HepG2 (cell line): Measurements from ENCODE around the gene MPST. TPM values are rescaled to one million over a fixed set of nuclear protein-coding genes. Genes with fewer than 3 reads are reported as not detected.

Experiments
- ATAD3A ChIP-seq: sonication (generic); formaldehyde crosslinking; IDR thresholded peaks from 2 replicates; pipeline ENCODE4 v1.4.0; 2020; ENCODE audit warnings: missing genetic modification reagents
- CEBPB ChIP-seq: IDR thresholded peaks from 2 replicates; pipeline ENCODE4 v1.6.1; 2011; ENCODE audit warnings: low read depth, low read length, improper control_type of control experiment, borderline replicate concordance
- ELF1 ChIP-seq: sonication (generic); formaldehyde crosslinking; IDR thresholded peaks from 2 replicates; pipeline ENCODE4 v1.4.0; 2020; ENCODE audit warnings: missing genetic modification reagents
- ERF ChIP-seq: IDR thresholded peaks from 2 replicates; pipeline ENCODE4 v1.6.1; 2018; ENCODE audit warnings: missing biosample characterization, missing genetic modification reagents
- HNRNPUL1 ChIP-seq: fragments of 200-400 bp; formaldehyde crosslinking; IDR thresholded peaks from 2 replicates; pipeline ENCODE4 v1.6.1; 2017; ENCODE audit warnings: low read depth, mild to moderate bottlenecking, low read length, moderate library complexity
- HOXA5 ChIP-seq: sonication (generic); formaldehyde crosslinking; IDR thresholded peaks from 2 replicates; pipeline ENCODE4 v1.4.0; 2020; ENCODE audit warnings: missing genetic modification reagents
- IKZF4 ChIP-seq: sonication (generic); formaldehyde crosslinking; IDR thresholded peaks from 2 replicates; pipeline ENCODE4 v1.5.1; 2020; ENCODE audit warnings: borderline replicate concordance, mild to moderate bottlenecking, low read depth, missing genetic modification reagents; ENCODE audit errors: not compliant biosample characterization
- ISL2 ChIP-seq: sonication (generic); formaldehyde crosslinking; IDR thresholded peaks from 2 replicates; pipeline ENCODE4 v1.5.0; 2020; ENCODE audit warnings: missing genetic modification reagents
- MAX ChIP-seq: IDR thresholded peaks from 2 replicates; pipeline ENCODE4 v1.6.1; 2012; ENCODE audit warnings: inconsistent platforms
- MYPOP ChIP-seq: sonication (generic); formaldehyde crosslinking; IDR thresholded peaks from 2 replicates; pipeline ENCODE4 v1.8.1; 2023; ENCODE audit warnings: mild to moderate bottlenecking, moderate library complexity, missing genetic modification reagents
- NR2C2 ChIP-seq: sonication (generic); formaldehyde crosslinking; IDR thresholded peaks from 2 replicates; pipeline ENCODE4 v1.4.0; 2020; ENCODE audit warnings: missing genetic modification reagents, mild to moderate bottlenecking, moderate library complexity, borderline replicate concordance
- NR2F1 ChIP-seq, 2 experiments: fragments of 450-650 bp in 1 of 2; formaldehyde crosslinking in 1 of 2; IDR thresholded peaks; 2 replicates each; pipeline versions ENCODE4 v1.5.0 to v1.6.1; 2016 to 2020; ENCODE audit warnings: mild to moderate bottlenecking in 1 of 2, missing compliant biosample characterization in 1 of 2, missing genetic modification reagents in 1 of 2, moderate library complexity in 1 of 2
- PHF21A ChIP-seq: sonication (generic); formaldehyde crosslinking; IDR thresholded peaks from 2 replicates; pipeline ENCODE4 v1.5.0; 2020; ENCODE audit warnings: mild to moderate bottlenecking, missing genetic modification reagents
- POLR2A ChIP-seq, 2 experiments: IDR thresholded peaks; 2 replicates each; pipeline ENCODE4 v1.6.1; 2011; ENCODE audit warnings: low read depth in 2 of 2, low read length in 2 of 2, mild to moderate bottlenecking in 1 of 2, moderate library complexity in 1 of 2; ENCODE audit not compliant: insufficient read depth in 1 of 2
- RCOR2 ChIP-seq: IDR thresholded peaks from 2 replicates; pipeline ENCODE4 v1.6.1; 2016; ENCODE audit warnings: missing biosample characterization, missing genetic modification reagents
- RFX1 ChIP-seq: fragments of 450-650 bp; IDR thresholded peaks from 2 replicates; pipeline ENCODE4 v1.6.1; 2017
- RXRB ChIP-seq: IDR thresholded peaks from 2 replicates; pipeline ENCODE4 v1.6.1; 2016; ENCODE audit warnings: borderline replicate concordance, missing genetic modification reagents, missing compliant biosample characterization
- SAP130 ChIP-seq: IDR thresholded peaks from 2 replicates; pipeline ENCODE4 v1.6.1; 2016; ENCODE audit warnings: low read depth
- SIX1 ChIP-seq: sonication (generic); formaldehyde crosslinking; IDR thresholded peaks from 2 replicates; pipeline ENCODE4 v1.4.0; 2020; ENCODE audit warnings: missing genetic modification reagents, borderline replicate concordance
- SRF ChIP-seq: IDR thresholded peaks from 2 replicates; pipeline ENCODE4 v1.6.1; 2011; ENCODE audit warnings: mild to moderate bottlenecking, low read depth, low read length, moderate library complexity
- ZFP41 ChIP-seq: sonication (generic); formaldehyde crosslinking; IDR thresholded peaks from 2 replicates; pipeline ENCODE4 v1.4.0; 2020; ENCODE audit warnings: mild to moderate bottlenecking, missing genetic modification reagents, borderline replicate concordance
- ZFP91 ChIP-seq: sonication (generic); formaldehyde crosslinking; IDR thresholded peaks from 2 replicates; pipeline ENCODE4 v1.9.0; 2022; ENCODE audit warnings: missing genetic modification reagents, mild to moderate bottlenecking, borderline replicate concordance
- ZFX ChIP-seq: sonication (generic); formaldehyde crosslinking; IDR thresholded peaks from 2 replicates; pipeline ENCODE4 v1.4.0; 2020; ENCODE audit warnings: mild to moderate bottlenecking, low read depth, missing genetic modification reagents, moderate library complexity
- ZNF121 ChIP-seq: sonication (generic); formaldehyde crosslinking; IDR thresholded peaks from 2 replicates; pipeline ENCODE4 v1.5.0; 2020; ENCODE audit warnings: mild to moderate bottlenecking, missing genetic modification reagents
- ZNF670 ChIP-seq: sonication (generic); formaldehyde crosslinking; IDR thresholded peaks from 2 replicates; pipeline ENCODE4 v1.8.0; 2022; ENCODE audit warnings: mild to moderate bottlenecking, missing genetic modification reagents, borderline replicate concordance
- ZNF775 ChIP-seq: sonication (generic); formaldehyde crosslinking; IDR thresholded peaks from 2 replicates; pipeline ENCODE4 v1.4.0; 2020; ENCODE audit warnings: missing genetic modification reagents, mild to moderate bottlenecking, moderate library complexity, borderline replicate concordance
- polyA plus RNA-seq, 8 experiments: library from polyadenylated mRNA; depleted of rRNA in 3 of 8; stranded (reverse) in 7 of 8; unstranded in 1 of 8; fragments of >200 nt; fragmentation: Illumina TruSeq in 4 of 8; extraction: Trizol in 4 of 8; gene quantifications; 2 replicates each; pipeline versions ENCODE4 v1.2.1 to v1.2.3, GENCODE V29; 2011 to 2016; ENCODE audit warnings: low read depth in 4 of 8, missing spikeins in 1 of 8, mixed read lengths in 1 of 8; ENCODE audit not compliant: insufficient read depth in 1 of 8
- total RNA-seq, 5 experiments: library from RNA; depleted of rRNA; stranded (reverse); fragments of >200 nt; fragmentation: Illumina TruSeq; extraction: Trizol; gene quantifications; 2 replicates each; pipeline ENCODE4 v1.2.3, GENCODE V29; 2016; ENCODE audit warnings: low read depth in 1 of 5
- TF ChIP-seq, protein P1 (sequence below): sonication (generic); formaldehyde crosslinking; IDR thresholded peaks from 2 replicates; pipeline ENCODE4 v1.4.0; 2020; ENCODE audit warnings: missing genetic modification reagents, mild to moderate bottlenecking, borderline replicate concordance

Gene MPST
- total and polyA plus RNA-seq, 2 of the 13 experiments (the other 11 are each of a cell fraction or from before 2014, with no cell fraction given) = 133 to 141 TPM

DNA sequence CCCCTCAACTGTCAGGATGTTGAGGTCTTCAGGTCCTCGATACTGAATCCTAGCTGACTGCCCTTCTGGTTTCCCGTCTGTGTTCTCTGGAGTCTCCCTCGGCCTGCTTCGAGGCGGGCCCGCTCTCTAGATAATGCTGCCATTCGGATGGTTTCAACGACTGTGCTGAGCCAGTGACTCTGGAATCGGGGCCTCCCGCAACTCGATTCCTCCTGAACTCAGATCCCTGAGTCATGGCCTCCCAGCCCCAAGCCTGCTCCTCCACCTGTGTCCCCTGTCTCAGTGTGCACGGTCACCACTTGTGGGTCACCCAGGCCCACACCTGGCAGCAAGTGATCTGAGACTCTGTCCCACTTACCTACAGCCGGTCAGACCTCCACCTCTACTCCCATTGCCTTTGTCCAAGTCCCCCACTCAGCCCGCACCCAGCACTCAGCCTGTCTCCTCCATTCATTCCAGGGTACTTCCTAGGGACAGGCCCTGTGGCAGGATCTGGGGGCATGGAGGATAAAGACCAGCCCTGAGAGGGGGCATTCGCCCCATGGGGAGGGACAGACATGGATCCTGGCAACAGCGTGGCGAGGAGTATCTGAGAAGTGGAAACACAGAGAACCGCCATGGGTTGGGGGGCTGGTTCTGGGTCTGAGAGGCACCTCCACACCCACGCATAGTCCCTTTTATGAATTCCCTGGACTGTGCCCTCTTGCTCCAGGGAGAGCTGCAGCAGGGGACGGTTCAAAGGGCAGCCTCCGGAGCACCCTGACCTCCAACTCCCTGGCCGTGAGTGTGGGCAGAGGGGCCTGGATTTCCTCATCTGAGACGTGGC is 14.3 kb downstream of the MPST start (continued):
- TF ChIP-seq, protein P1, sequence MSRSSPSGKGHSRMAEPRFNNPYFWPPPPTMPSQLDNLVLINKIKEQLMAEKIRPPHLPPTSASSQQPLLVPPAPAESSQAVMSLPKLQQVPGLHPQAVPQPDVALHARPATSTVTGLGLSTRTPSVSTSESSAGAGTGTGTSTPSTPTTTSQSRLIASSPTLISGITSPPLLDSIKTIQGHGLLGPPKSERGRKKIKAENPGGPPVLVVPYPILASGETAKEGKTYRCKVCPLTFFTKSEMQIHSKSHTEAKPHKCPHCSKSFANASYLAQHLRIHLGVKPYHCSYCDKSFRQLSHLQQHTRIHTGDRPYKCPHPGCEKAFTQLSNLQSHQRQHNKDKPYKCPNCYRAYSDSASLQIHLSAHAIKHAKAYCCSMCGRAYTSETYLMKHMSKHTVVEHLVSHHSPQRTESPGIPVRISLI (CRISPR knock-in tag) = no peak
- peak; percentile 93 for TF ChIP-seq NR2C2 (CRISPR knock-in tag)
- peak; percentile 88 for TF ChIP-seq PHF21A
- TF ChIP-seq RCOR2 = peak; percentile 69; the same call in 1 of the 2 replicates
- peak; percentile 36; the same call in 1 of the 2 replicates for TF ChIP-seq ZFP41 (CRISPR knock-in tag)
- TF ChIP-seq ZNF775 (CRISPR knock-in tag) = no peak
- peak; percentile 67 to 81 for TF ChIP-seq NR2F1 (CRISPR knock-in tag; IDR thresholded peaks at IDR 0.05)
- peak; percentile 47; the same call in 1 of the 2 replicates for TF ChIP-seq ERF (CRISPR knock-in tag)
- no peak for TF ChIP-seq MYPOP
- no peak for TF ChIP-seq IKZF4 (CRISPR knock-in tag)
- TF ChIP-seq RFX1 = no peak
- TF ChIP-seq SRF = no peak
- peak; percentile 31; the same call in 1 of the 2 replicates for TF ChIP-seq ZNF670 (CRISPR knock-in tag)
- TF ChIP-seq HOXA5 (CRISPR knock-in tag) = peak; percentile 70
- peak; percentile 43 for TF ChIP-seq SAP130 (CRISPR knock-in tag)
- TF ChIP-seq ATAD3A (CRISPR knock-in tag) = no peak
- TF ChIP-seq ZFX (CRISPR knock-in tag) = peak; percentile 71
- TF ChIP-seq SIX1 (CRISPR knock-in tag) = peak; percentile 35; the same call in 1 of the 2 replicates
- peak; percentile 29; the same call in 1 of the 2 replicates for TF ChIP-seq ELF1
- TF ChIP-seq ISL2 (CRISPR knock-in tag) = peak; percentile 45; the same call in 1 of the 2 replicates
- no peak; the same call in 1 of the 2 replicates for TF ChIP-seq ZFP91
- TF ChIP-seq CEBPB = peak; percentile 7; the same call in 1 of the 2 replicates
- no peak for TF ChIP-seq HNRNPUL1
- TF ChIP-seq POLR2A (IDR thresholded peaks at IDR 0.05; ENCODE audit: insufficient read depth in 1 of 2, low read depth in 2 of 2, low read length in 2 of 2) = peak; percentile 40 to 65
- peak; percentile 82 for TF ChIP-seq RXRB (CRISPR knock-in tag)
- TF ChIP-seq ZNF121 (CRISPR knock-in tag) = peak; percentile 29; the same call in 1 of the 2 replicates
- TF ChIP-seq MAX = peak; percentile 71
